Activated B cell treated with CpG ODN at 0.5 μM for 24 hours (primary cell): Measurements from ENCODE around the gene AP2A2. TPM values are rescaled to one million over a fixed set of nuclear protein-coding genes. Genes with fewer than 3 reads are reported as not detected.

Experiments
- ATAC-seq: fragments of 200-7000 bp; cut with Tn5 transposase; one replicate; pipeline ENCODE4 v1.10.0; 2021; ENCODE audit warnings: low read depth, mild to moderate bottlenecking, moderate library complexity
- CTCF ChIA-PET: fragments of 350-600 bp; sonication (Branson Sonifier 250); formaldehyde crosslinking; loops from one replicate; lab custom pipeline; 2021; ENCODE audit warnings: antibody characterized with exemption; lab: Charles Lee
- POLR2A ChIA-PET: fragments of 350-600 bp; sonication (Branson Sonifier 250); formaldehyde crosslinking; loops from one replicate; lab custom pipeline; 2021; ENCODE audit warnings: antibody characterized with exemption; lab: Charles Lee
- DNase-seq: peaks from one replicate; pipeline ENCODE4 v3.0.0; 2022
- H3K27ac Mint-ChIP-seq: one replicate; pipeline ENCODE4 v1.8.0; 2020; ENCODE audit warnings: mixed read lengths
- H3K27me3 Mint-ChIP-seq: one replicate; pipeline ENCODE4 v1.8.0; 2021; ENCODE audit warnings: mixed read lengths
- H3K36me3 Mint-ChIP-seq: one replicate; pipeline ENCODE4 v1.8.0; 2021; ENCODE audit warnings: low read depth, mixed read lengths
- H3K4me1 Mint-ChIP-seq: one replicate; pipeline ENCODE4 v1.8.0; 2021; ENCODE audit warnings: mixed read lengths
- H3K4me3 Mint-ChIP-seq: one replicate; pipeline ENCODE4 v1.8.0; 2020; ENCODE audit warnings: mild to moderate bottlenecking, mixed read lengths
- H3K9me3 Mint-ChIP-seq: one replicate; pipeline ENCODE4 v1.8.0; 2020; ENCODE audit warnings: mixed read lengths
- CTCF ChIP-seq: fragments of 200-600 bp; IDR thresholded peaks from one replicate; pipeline ENCODE4 v1.8.0; 2022; ENCODE audit warnings: antibody characterized with exemption, mild to moderate bottlenecking
- intact Hi-C: fragments of 100-400 bp; cut with micrococcal nuclease; formaldehyde crosslinking; loops from one replicate; pipeline ENCODE4 v1.15.1; 2024
- total RNA-seq: library from RNA; stranded (reverse); gene quantifications from 2 replicates; pipeline ENCODE4 v1.2.3, GENCODE V29; 2022

The AP2A2 gene
- total RNA-seq, 1 donor from 2014 or later, result 49.6 TPM

DNA sequence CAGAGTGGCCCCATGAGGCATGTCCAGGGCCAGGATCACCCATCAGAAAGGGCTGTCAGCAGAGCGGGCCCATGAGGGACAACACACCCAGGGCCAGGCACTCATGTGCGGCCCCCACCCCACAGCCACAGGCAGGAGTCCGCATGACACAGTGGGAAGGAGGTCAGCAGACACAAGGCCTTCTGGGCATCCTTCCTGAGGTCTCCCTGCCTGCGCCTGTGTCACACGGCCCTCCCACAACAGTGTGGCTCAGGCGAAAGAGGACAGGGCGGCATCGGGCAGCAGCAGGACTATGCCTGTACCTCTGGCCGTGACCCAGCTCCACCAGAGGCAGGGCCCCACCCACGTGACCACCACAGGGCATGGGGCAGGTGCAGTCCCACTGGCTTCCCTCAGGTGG is 42.1 kb upstream of the AP2A2 start:
- intact Hi-C loops, result no loop called here
- Mint-ChIP-seq H3K4me1 (no peaks in the 10 kb centered on the region), H3K27me3 (no peaks in the 10 kb centered on the region), H3K36me3 (peaks cover 46% of the 10 kb centered on the region), H3K4me3 (no peak overlapping the region), H3K9me3 (no peaks in the 10 kb centered on the region), H3K27ac (no peak overlapping the region)
- ChIA-PET CTCF (no interaction called here), POLR2A (no interaction called here)
- ATAC-seq (no peak), DNase-seq (no peak)
- no peak for TF ChIP-seq CTCF

GRCh38 chr11:884578-885070 is 41.0 kb upstream of the AP2A2 start:
- H3K27me3 Mint-ChIP-seq, result no peaks in the 10 kb centered on the region
- H3K36me3 Mint-ChIP-seq, result peaks cover 44% of the 10 kb centered on the region
- DNase-seq, result no peak
- no peak for TF ChIP-seq CTCF
- ChIA-PET POLR2A (no interaction called here), CTCF (no interaction called here)
- H3K27ac Mint-ChIP-seq, result no peak overlapping the region
- ATAC-seq, result no peak
- H3K4me3 Mint-ChIP-seq, result no peak overlapping the region
- no peaks in the 10 kb centered on the region for H3K4me1 Mint-ChIP-seq
- no peaks in the 10 kb centered on the region for H3K9me3 Mint-ChIP-seq
- intact Hi-C loops, result no loop called here

- ChIA-PET POLR2A (no interaction called here), CTCF (no interaction called here)
- intact Hi-C loops, result no loop called here
- H3K4me1 Mint-ChIP-seq, result no peaks in the 10 kb centered on the region
- no peaks in the 10 kb centered on the region for H3K27me3 Mint-ChIP-seq
- H3K4me3 Mint-ChIP-seq, result no peak overlapping the region
- no peak overlapping the region for H3K27ac Mint-ChIP-seq
- ATAC-seq, result no peak
- TF ChIP-seq CTCF, result no peak
- no peaks in the 10 kb centered on the region for H3K9me3 Mint-ChIP-seq
- peaks cover 39% of the 10 kb centered on the region for H3K36me3 Mint-ChIP-seq
- DNase-seq, result no peak
These were observed 39.1 kb upstream of the AP2A2 start for GRCh38 chr11:886568-886967.

- ChIA-PET CTCF (no interaction called here), POLR2A (no interaction called here)
- ATAC-seq, result no peak
- H3K36me3 Mint-ChIP-seq, result peaks cover 31% of the 10 kb centered on the region
- no peaks in the 10 kb centered on the region for H3K4me1 Mint-ChIP-seq
- H3K9me3 Mint-ChIP-seq, result no peaks in the 10 kb centered on the region
- H3K27ac Mint-ChIP-seq, result no peak overlapping the region
- no peak overlapping the region for H3K4me3 Mint-ChIP-seq
- H3K27me3 Mint-ChIP-seq, result no peaks in the 10 kb centered on the region
- DNase-seq, result no peak
- intact Hi-C loops, result no loop called here
- TF ChIP-seq CTCF, result no peak
These were observed 38.1 kb upstream of the AP2A2 start for GRCh38 chr11:887589-887988.

GRCh38 chr11:888310-889212 is 37.1 kb upstream of the AP2A2 start:
- H3K9me3 Mint-ChIP-seq, result no peaks in the 10 kb centered on the region
- no peak for DNase-seq
- ATAC-seq, result no peak
- CTCF ChIA-PET, result no interaction called here
- peaks cover 24% of the 10 kb centered on the region for H3K36me3 Mint-ChIP-seq
- no peak for TF ChIP-seq CTCF
- no peak overlapping the region for H3K27ac Mint-ChIP-seq
- H3K4me1 Mint-ChIP-seq, result no peaks in the 10 kb centered on the region
- no peaks in the 10 kb centered on the region for H3K27me3 Mint-ChIP-seq
- no peak overlapping the region for H3K4me3 Mint-ChIP-seq
- POLR2A ChIA-PET, result no interaction called here
- intact Hi-C loops, result no loop called here
